IMR-90 (cell line): ENCODE results near the gene SRPRB. TPM values are rescaled to one million over a fixed set of nuclear protein-coding genes. Genes with fewer than 3 reads are reported as not detected.

Experiments used
- ATAC-seq: fragments of 200-7000 bp; cut with Tn5 transposase; 2 replicates; pipeline ENCODE4 v1.9.1; 2020; ENCODE audit warnings: low read depth, mild to moderate bottlenecking, moderate library complexity
- BruUV-seq: library from RNA; stranded (reverse); fragments of 400-500 nt; replicated peaks from 2 replicates; lab custom pipeline; 2021; lab: Mats Ljungman, UMichigan
- CTCF ChIA-PET: fragments of 300-600 bp; formaldehyde crosslinking; extraction: SDS; loops from one replicate; lab custom pipeline; 2021; ENCODE audit warnings: antibody characterized with exemption; lab: Yijun Ruan, JAX
- POLR2A ChIA-PET: fragments of 300-600 bp; sonication (Branson Sonifier 250); formaldehyde crosslinking; loops from one replicate; lab custom pipeline; 2022; ENCODE audit warnings: antibody characterized with exemption; ENCODE audit not compliant: unreplicated experiment; lab: Charles Lee
- DNase-seq: peaks from one replicate; pipeline ENCODE4 v3.0.0; 2013
- H2AFZ ChIP-seq: replicated peaks from 2 replicates; pipeline ENCODE3; 2013; ENCODE audit warnings: low read length, mild to moderate bottlenecking; ENCODE audit not compliant: poor library complexity
- H2AK5ac ChIP-seq: 2 replicates; pipeline ENCODE4 v1.6.1; 2013; ENCODE audit warnings: low read depth, low read length, inconsistent platforms
- H2AK9ac ChIP-seq: replicated peaks from 2 replicates; pipeline ENCODE3; 2013; ENCODE audit warnings: mild to moderate bottlenecking, low read depth, low read length, moderate library complexity; ENCODE audit not compliant: poor library complexity
- H2BK120ac ChIP-seq: 2 replicates; pipeline ENCODE4 v1.6.1; 2013; ENCODE audit warnings: low read depth, low read length, inconsistent platforms
- H2BK15ac ChIP-seq: 3 replicates; pipeline ENCODE4 v1.6.1; 2013; ENCODE audit warnings: low read depth, low read length, inconsistent platforms
- H2BK20ac ChIP-seq: 2 replicates; pipeline ENCODE4 v1.6.1; 2013; ENCODE audit warnings: low read depth, mild to moderate bottlenecking, inconsistent platforms, low read length, moderate library complexity
- H2BK5ac ChIP-seq: 2 replicates; pipeline ENCODE4 v1.6.1; 2013; ENCODE audit warnings: mild to moderate bottlenecking, low read depth, low read length, inconsistent platforms; ENCODE audit not compliant: poor library complexity, severe bottlenecking
- H3K14ac ChIP-seq: replicated peaks from 2 replicates; pipeline ENCODE4 v1.6.1; 2013; ENCODE audit warnings: low read depth, low read length, inconsistent platforms
- H3K18ac ChIP-seq: 2 replicates; pipeline ENCODE4 v1.6.1; 2013; ENCODE audit warnings: low read depth, low read length, control low read depth
- H3K23ac ChIP-seq: 2 replicates; pipeline ENCODE4 v1.6.1; 2013; ENCODE audit warnings: low read depth, low read length, inconsistent platforms
- H3K27ac ChIP-seq: 2 replicates; pipeline ENCODE4 v1.5.1; 2013; ENCODE audit warnings: mild to moderate bottlenecking, control low read depth, low read length; ENCODE audit not compliant: insufficient read depth
- H3K27me3 ChIP-seq: 2 replicates; pipeline ENCODE4 v1.6.1; 2013; ENCODE audit warnings: low read length; ENCODE audit not compliant: control insufficient read depth, insufficient read depth
- H3K36me3 ChIP-seq: 2 replicates; pipeline ENCODE4 v1.6.1; 2013; ENCODE audit warnings: low read length, mixed read lengths; ENCODE audit not compliant: control insufficient read depth, insufficient read depth
- H3K4ac ChIP-seq: 2 replicates; pipeline ENCODE4 v1.6.1; 2013; ENCODE audit warnings: low read depth, low read length, inconsistent platforms
- H3K4me1 ChIP-seq: 2 replicates; pipeline ENCODE4 v1.6.1; 2013; ENCODE audit warnings: low read length, mixed read lengths; ENCODE audit not compliant: control insufficient read depth, insufficient read depth
- H3K4me2 ChIP-seq: 2 replicates; pipeline ENCODE4 v1.6.1; 2013; ENCODE audit warnings: low read depth, mild to moderate bottlenecking, control low read depth, low read length, moderate library complexity
- H3K4me3 ChIP-seq: 2 replicates; pipeline ENCODE4 v1.5.1; 2013; ENCODE audit warnings: low read depth, mild to moderate bottlenecking, control low read depth, low read length, moderate library complexity; ENCODE audit not compliant: insufficient read depth
- H3K56ac ChIP-seq: 2 replicates; pipeline ENCODE4 v1.6.1; 2013; ENCODE audit warnings: low read length, inconsistent platforms; ENCODE audit not compliant: insufficient read depth; ENCODE audit errors: extremely low read depth
- H3K79me1 ChIP-seq, 2 experiments: 2 replicates each; pipeline ENCODE4 v1.6.1; 2013; ENCODE audit warnings: low read length in 2 of 2, inconsistent platforms in 1 of 2, low read depth in 1 of 2
- H3K9ac ChIP-seq: 2 replicates; pipeline ENCODE4 v1.6.1; 2013; ENCODE audit warnings: low read depth, low read length, control low read depth
- H3K9me1 ChIP-seq: 2 replicates; pipeline ENCODE4 v1.6.1; 2013; ENCODE audit warnings: low read length, inconsistent platforms; ENCODE audit not compliant: insufficient read depth
- H3K9me3 ChIP-seq: 2 replicates; pipeline ENCODE4 v1.6.1; 2013; ENCODE audit warnings: low read length; ENCODE audit not compliant: control insufficient read depth, insufficient read depth
- H4K20me1 ChIP-seq: 2 replicates; pipeline ENCODE4 v1.6.1; 2013; ENCODE audit warnings: low read length, inconsistent platforms; ENCODE audit not compliant: insufficient read depth
- H4K5ac ChIP-seq: 2 replicates; pipeline ENCODE4 v1.6.1; 2013; ENCODE audit warnings: mild to moderate bottlenecking, low read depth, low read length, control low read depth
- H4K8ac ChIP-seq, 2 experiments: 2 replicates each; pipeline ENCODE4 v1.6.1; 2013; ENCODE audit warnings: low read depth in 2 of 2, low read length in 2 of 2, control low read depth in 1 of 2, inconsistent platforms in 1 of 2
- H4K91ac ChIP-seq: 2 replicates; pipeline ENCODE4 v1.6.1; 2013; ENCODE audit warnings: low read depth, low read length, inconsistent platforms; ENCODE audit not compliant: insufficient read depth
- BHLHE40 ChIP-seq: fragments of 150-350 bp; IDR thresholded peaks from 2 replicates; pipeline ENCODE4 v1.6.1; 2016; ENCODE audit warnings: mild to moderate bottlenecking, low read depth, low read length
- CEBPB ChIP-seq: IDR thresholded peaks from 2 replicates; pipeline ENCODE4 v1.6.1; 2012; ENCODE audit warnings: low read depth, low read length, improper control_type of control experiment
- FOS ChIP-seq: fragments of 150-350 bp; IDR thresholded peaks from 2 replicates; pipeline ENCODE4 v1.6.1; 2016; ENCODE audit warnings: low read depth, low read length
- MAZ ChIP-seq: IDR thresholded peaks from 2 replicates; pipeline ENCODE4 v1.6.1; 2012; ENCODE audit warnings: low read depth, mild to moderate bottlenecking, low read length, improper control_type of control experiment, moderate library complexity, borderline replicate concordance
- MXI1 ChIP-seq: IDR thresholded peaks from 2 replicates; pipeline ENCODE4 v1.6.1; 2012; ENCODE audit warnings: low read depth, mild to moderate bottlenecking, low read length, moderate library complexity, borderline replicate concordance
- NFE2L2 ChIP-seq: fragments of 150-350 bp; IDR thresholded peaks from 2 replicates; pipeline ENCODE4 v1.6.1; 2016; ENCODE audit warnings: low read depth, mild to moderate bottlenecking, low read length
- POLR2A ChIP-seq: IDR thresholded peaks from 2 replicates; pipeline ENCODE4 v1.6.1; 2012; ENCODE audit warnings: mild to moderate bottlenecking, low read depth, low read length
- RAD21 ChIP-seq: IDR thresholded peaks from 2 replicates; pipeline ENCODE4 v1.6.1; 2012; ENCODE audit warnings: low read length, improper control_type of control experiment
- RCOR1 ChIP-seq: IDR thresholded peaks from 2 replicates; pipeline ENCODE4 v1.6.1; 2012; ENCODE audit warnings: mild to moderate bottlenecking, low read length, improper control_type of control experiment; ENCODE audit not compliant: insufficient replicate concordance
- RFX5 ChIP-seq: IDR thresholded peaks from 2 replicates; pipeline ENCODE4 v1.8.0; 2012; ENCODE audit warnings: low read depth, mild to moderate bottlenecking, low read length, moderate library complexity
- WGBS, 2 experiments: methylation state at CpG; one replicate each; pipeline versions ENCODE4 v1.1.5 to v1.1.7; 2013; ENCODE audit warnings: missing lambda C conversion rate in 2 of 2; ENCODE audit not compliant: insufficient read length in 1 of 2; ENCODE audit errors: extremely low coverage in 2 of 2; 5-methylcytosine and 5-hydroxymethylcytosine counted together
- dilution Hi-C: fragments of 300-500 bp; cut with HindIII; formaldehyde crosslinking; loops from one replicate; pipeline ENCODE4 v1.14.3; 2018; ENCODE audit warnings: low sequenced_read_pairs; ENCODE audit not compliant: unreplicated experiment
- in situ Hi-C: fragments of 300-500 bp; cut with MboI; formaldehyde crosslinking; loops from 3 replicates; pipeline ENCODE4 v1.14.3; 2019; ENCODE audit warnings: low sequenced_read_pairs, inconsistent platforms, mixed read lengths
- intact Hi-C: fragments of 100-400 bp; cut with micrococcal nuclease; formaldehyde crosslinking; loops from 2 replicates; pipeline ENCODE4 v1.10.0; 2022
- polyA plus RNA-seq, 3 experiments: library from polyadenylated mRNA; depleted of rRNA; stranded (reverse); fragments of >200 nt; gene quantifications; 2 replicates each; pipeline ENCODE4 v1.2.3, GENCODE V29; 2012; ENCODE audit warnings: low replicate concordance in 1 of 3
- total RNA-seq: library from RNA; depleted of rRNA; stranded (reverse); fragments of >200 nt; gene quantifications from 2 replicates; pipeline ENCODE4 v1.2.3, GENCODE V29; 2012
- TF ChIP-seq, protein P1 (sequence below): conservative IDR thresholded peaks from 2 replicates; pipeline ENCODE4 v1.5.1; 2012; ENCODE audit warnings: mild to moderate bottlenecking, low read depth, low read length, improper control_type of control experiment
- TF ChIP-seq, protein P2 (sequence below): fragments of 150-350 bp; IDR thresholded peaks from 2 replicates; pipeline ENCODE4 v1.6.1; 2016; ENCODE audit warnings: low read depth, mild to moderate bottlenecking, low read length, moderate library complexity, borderline replicate concordance

SRPRB gene
- total and polyA plus RNA-seq, 2 of the 4 experiments (the other 2 are of a cell fraction) = 28.8 to 131 TPM

DNA sequence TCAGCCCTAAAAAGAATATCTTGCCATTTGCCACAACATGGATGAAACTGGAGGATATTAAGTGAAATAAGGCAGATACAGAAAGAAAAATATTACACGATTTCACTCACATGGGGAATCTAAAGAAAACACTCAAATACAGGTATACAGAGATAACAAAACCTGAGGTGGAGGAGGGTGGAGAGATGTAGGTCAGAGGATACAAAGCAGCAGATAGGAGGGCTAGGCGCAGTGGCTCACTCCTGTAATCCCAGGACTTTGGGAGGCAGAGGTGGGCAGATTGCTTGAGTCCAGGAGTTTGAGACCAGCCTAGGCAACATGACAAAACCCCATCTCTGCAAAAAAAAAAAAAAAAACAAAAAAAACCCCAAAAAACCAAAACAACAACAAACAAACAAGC lies 23.2 kb upstream of the SRPRB start:
- Histone ChIP-seq H4K5ac (no peak overlapping the region), H3K14ac (no peak overlapping the region), H3K4me3 (no peak overlapping the region), H2AFZ (no peak overlapping the region), H3K4me2 (no peak overlapping the region), H2BK5ac (no peak overlapping the region), H3K9ac (no peak overlapping the region), H4K20me1 (no peaks in the 10 kb centered on the region), H2BK15ac (no peak overlapping the region), H2AK5ac (no peak overlapping the region), H2BK120ac (no peak overlapping the region), H3K4ac (no peak overlapping the region), H3K56ac (no peak overlapping the region), H3K4me1 (no peaks in the 10 kb centered on the region), H3K18ac (no peak overlapping the region), H4K91ac (no peak overlapping the region), H3K9me3 (0 out of 2 replicates have a peak, but pooled peaks cover 1% of the 10 kb centered on the region), H3K79me1 (no peaks in the 10 kb centered on the region), H4K8ac (no peak overlapping the region), H3K9me1 (no peaks in the 10 kb centered on the region), H3K27ac (no peak overlapping the region), H3K23ac (no peak overlapping the region), H2BK20ac (no peak overlapping the region), H3K27me3 (peaks cover 10% of the 10 kb centered on the region), H2AK9ac (no peak overlapping the region), H3K36me3 (no peaks in the 10 kb centered on the region)
- ChIA-PET CTCF (no interaction called here), POLR2A (no interaction called here)
- in situ Hi-C loops = no loop called here
- no peak for DNase-seq
- ATAC-seq = no peak
- WGBS, 2 experiments = no CpG with 5 or more reads among the region's 2 CpGs
- no TSS peak for BruUV-seq
- intact Hi-C loops = no loop called here
- dilution Hi-C loops = no loop called here
- TF ChIP-seq MAZ (no peak), RAD21 (no peak), RCOR1 (no peak), BHLHE40 (no peak), CEBPB (no peak), POLR2A (no peak), NFE2L2 (no peak), MXI1 (no peak), RFX5 (no peak), FOS (no peak)
- TF ChIP-seq, protein P1, sequence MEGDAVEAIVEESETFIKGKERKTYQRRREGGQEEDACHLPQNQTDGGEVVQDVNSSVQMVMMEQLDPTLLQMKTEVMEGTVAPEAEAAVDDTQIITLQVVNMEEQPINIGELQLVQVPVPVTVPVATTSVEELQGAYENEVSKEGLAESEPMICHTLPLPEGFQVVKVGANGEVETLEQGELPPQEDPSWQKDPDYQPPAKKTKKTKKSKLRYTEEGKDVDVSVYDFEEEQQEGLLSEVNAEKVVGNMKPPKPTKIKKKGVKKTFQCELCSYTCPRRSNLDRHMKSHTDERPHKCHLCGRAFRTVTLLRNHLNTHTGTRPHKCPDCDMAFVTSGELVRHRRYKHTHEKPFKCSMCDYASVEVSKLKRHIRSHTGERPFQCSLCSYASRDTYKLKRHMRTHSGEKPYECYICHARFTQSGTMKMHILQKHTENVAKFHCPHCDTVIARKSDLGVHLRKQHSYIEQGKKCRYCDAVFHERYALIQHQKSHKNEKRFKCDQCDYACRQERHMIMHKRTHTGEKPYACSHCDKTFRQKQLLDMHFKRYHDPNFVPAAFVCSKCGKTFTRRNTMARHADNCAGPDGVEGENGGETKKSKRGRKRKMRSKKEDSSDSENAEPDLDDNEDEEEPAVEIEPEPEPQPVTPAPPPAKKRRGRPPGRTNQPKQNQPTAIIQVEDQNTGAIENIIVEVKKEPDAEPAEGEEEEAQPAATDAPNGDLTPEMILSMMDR = no peak
- TF ChIP-seq, protein P2, sequence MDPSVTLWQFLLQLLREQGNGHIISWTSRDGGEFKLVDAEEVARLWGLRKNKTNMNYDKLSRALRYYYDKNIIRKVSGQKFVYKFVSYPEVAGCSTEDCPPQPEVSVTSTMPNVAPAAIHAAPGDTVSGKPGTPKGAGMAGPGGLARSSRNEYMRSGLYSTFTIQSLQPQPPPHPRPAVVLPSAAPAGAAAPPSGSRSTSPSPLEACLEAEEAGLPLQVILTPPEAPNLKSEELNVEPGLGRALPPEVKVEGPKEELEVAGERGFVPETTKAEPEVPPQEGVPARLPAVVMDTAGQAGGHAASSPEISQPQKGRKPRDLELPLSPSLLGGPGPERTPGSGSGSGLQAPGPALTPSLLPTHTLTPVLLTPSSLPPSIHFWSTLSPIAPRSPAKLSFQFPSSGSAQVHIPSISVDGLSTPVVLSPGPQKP = no peak
